ENCODE data around the gene ACOT9. TPM values are rescaled to one million over a fixed set of nuclear protein-coding genes. Genes with fewer than 3 reads are reported as not detected.
A peak's percentile ranks its signal among the peaks of the same experiment; 100 is the strongest.

Gene ACOT9
- total RNA-seq, 1 experiment from 2014 or later, result 72.3 TPM

- H3K4me3 Mint-ChIP-seq, result no peak overlapping the region
- TF ChIP-seq CTCF (conservative IDR thresholded peaks at IDR 0.05), result no peak
- peaks cover 11 to 12% of the 10 kb centered on the region in 2 experiments for H3K4me1 Mint-ChIP-seq
- no peaks in the 10 kb centered on the region for H3K27me3 Mint-ChIP-seq (ENCODE audit: low read depth)
- Histone ChIP-seq H3K79me1 (ENCODE audit: insufficient read depth, low read depth, low read length, poor library complexity, severe bottlenecking) (no peaks in the 10 kb centered on the region), H2AK5ac (ENCODE audit: insufficient read length, low read length) (no peak overlapping the region), H3K56ac (ENCODE audit: insufficient read length, low read depth, low read length) (no peak overlapping the region), H2BK15ac (ENCODE audit: low read depth, low read length) (no peak overlapping the region), H3K18ac (ENCODE audit: insufficient read length, low read depth, low read length) (no peak overlapping the region), H3K4ac (ENCODE audit: low read depth, low read length) (no peak overlapping the region), H3K14ac (ENCODE audit: insufficient read depth, low read length) (no peak overlapping the region), H4K91ac (ENCODE audit: insufficient read length, low read depth, low read length) (no peak overlapping the region), H4K8ac (replicated peaks; ENCODE audit: insufficient read length, low read depth, low read length) (no peak overlapping the region), H2BK120ac (ENCODE audit: low read depth, low read length, poor library complexity, severe bottlenecking) (no peak overlapping the region), H3K27ac (ENCODE audit: insufficient read length, low read depth, low read length) (no peak overlapping the region), H3T11ph (ENCODE audit: low read length) (no peak overlapping the region), H3K4me2 (ENCODE audit: insufficient read depth, insufficient read length, low read length) (no peak overlapping the region), H3K23ac (ENCODE audit: insufficient read length, low read depth, low read length) (no peak overlapping the region), H3K4me1 (ENCODE audit: insufficient read depth, low read length) (no peaks in the 10 kb centered on the region), H2BK20ac (ENCODE audit: low read depth, low read length, poor library complexity, severe bottlenecking) (no peak overlapping the region), H3K79me2 (ENCODE audit: insufficient read depth, low read length) (peaks cover 4% of the 10 kb centered on the region; the same call in 1 of the 2 replicates), H2BK12ac (ENCODE audit: insufficient read length, low read depth, low read length) (no peak overlapping the region), H4K5ac (ENCODE audit: insufficient read length, low read depth, low read length) (no peak overlapping the region), H3K27me3 (ENCODE audit: insufficient read depth, low read length) (no peaks in the 10 kb centered on the region), H3K9me3 (ENCODE audit: control insufficient read depth, low read depth, low read length) (no peaks in the 10 kb centered on the region), H3K23me2 (ENCODE audit: insufficient read length, low read depth, low read length, poor library complexity, severe bottlenecking) (no peaks in the 10 kb centered on the region), H3K9ac (ENCODE audit: extremely low read depth, insufficient read length, low read length) (no peak overlapping the region), H4K20me1 (ENCODE audit: control insufficient read depth, insufficient read depth, insufficient read length) (no peaks in the 10 kb centered on the region), H2BK5ac (ENCODE audit: insufficient read length, low read length) (no peak overlapping the region), H2AFZ (ENCODE audit: low read length) (no peak overlapping the region)
- peaks cover 2 to 47% (median 33%) of the 10 kb centered on the region in 3 experiments; a peak in 5 of 7 replicates for H3K36me3 Mint-ChIP-seq (ENCODE audit: insufficient read depth in 1 of 3, low read depth in 3 of 3)
- DNase-seq, result no peak
- WGBS (ENCODE audit: extremely low coverage, insufficient read length, low lambda C conversion rate), result no CpG with 5 or more reads among the region's 5 CpGs
- peak overlapping the region in 1 of 3 experiments; percentile 49; a peak in 2 of 7 replicates for H3K27ac Mint-ChIP-seq
- H3K9me3 Mint-ChIP-seq, result no peaks in the 10 kb centered on the region
These were observed 10.4 kb downstream of the ACOT9 start for GRCh38 chrX:23732704-23733103.

Data from H9 (cell line).